HCT116 (cell line): Measurements from ENCODE around the gene TMEM130. TPM values are rescaled to one million over a fixed set of nuclear protein-coding genes. Genes with fewer than 3 reads are reported as not detected.

Experiments used
- ATAC-seq: fragments of 200-7000 bp; cut with Tn5 transposase; 2 replicates; pipeline ENCODE4 v1.9.1; 2020; ENCODE audit warnings: mild to moderate bottlenecking, moderate library complexity
- BruUV-seq: library from RNA; stranded (reverse); fragments of 400-500 nt; replicated peaks from 2 replicates; lab custom pipeline; 2021; lab: Mats Ljungman, UMichigan
- CTCF ChIA-PET: fragments of 300-600 bp; sonication (Branson Sonifier 250); formaldehyde crosslinking; loops from one replicate; lab custom pipeline; 2021; ENCODE audit warnings: antibody characterized with exemption; lab: Charles Lee
- POLR2A ChIA-PET: fragments of 300-600, 350-600 bp; sonication (Branson Sonifier 250); formaldehyde crosslinking; loops from one replicate; lab custom pipeline; 2021; ENCODE audit warnings: antibody characterized with exemption; lab: Charles Lee
- RAD21 ChIA-PET, 2 experiments: fragments of 300-600 bp; sonication (Branson Sonifier 250); formaldehyde crosslinking; loops; one replicate each; lab custom pipeline; 2023; ENCODE audit warnings: low total read pairs in 2 of 2; ENCODE audit not compliant: uncharacterized antibody in 2 of 2, unreplicated experiment in 2 of 2, low non-redundant PET in 1 of 2; lab: Charles Lee
- DNase-seq: peaks from one replicate; pipeline ENCODE4 v3.0.0-alpha.2; 2010; ENCODE audit warnings: low read depth, low spot score
- H2AFZ ChIP-seq: fragments of 200-600 bp; shearing (Covaris generic), sonication (generic); 2 replicates; pipeline ENCODE4 v1.6.1; 2017; ENCODE audit warnings: low read depth, mixed run types, mixed read lengths, antibody characterized with exemption, low read length; ENCODE audit not compliant: poor library complexity, severe bottlenecking
- H3K27ac ChIP-seq: 2 replicates; pipeline ENCODE4 v1.5.1; 2012; ENCODE audit warnings: low read depth, low read length
- H3K27me3 ChIP-seq: fragments of 200-600 bp; sonication (generic); 2 replicates; pipeline ENCODE4 v1.6.1; 2016; ENCODE audit warnings: mixed run types, low read length, mixed read lengths; ENCODE audit not compliant: insufficient read depth
- H3K36me3 ChIP-seq, 2 experiments: fragments of 200-500 bp in 1 of 2; fragments of 200-600 bp in 1 of 2; sonication (Bioruptor generic) in 1 of 2; sonication (generic) in 1 of 2; 2 replicates each; pipeline versions ENCODE4 v1.5.1 to v1.6.1; 2014 to 2016; ENCODE audit warnings: low read length in 2 of 2, inconsistent platforms in 1 of 2, mixed read lengths in 1 of 2, mixed run types in 1 of 2; ENCODE audit not compliant: insufficient read depth in 2 of 2, control insufficient read depth in 1 of 2
- H3K4me1 ChIP-seq, 2 experiments: fragments of 200-600 bp in 1 of 2; sonication (generic) in 1 of 2; 2 replicates each; pipeline versions ENCODE4 v1.5.1 to v1.6.1; 2012 to 2017; ENCODE audit warnings: low read length in 2 of 2, inconsistent platforms in 1 of 2, mild to moderate bottlenecking in 1 of 2, mixed read lengths in 1 of 2, mixed run types in 1 of 2, moderate library complexity in 1 of 2; ENCODE audit not compliant: insufficient read depth in 2 of 2, control insufficient read depth in 1 of 2
- H3K4me2 ChIP-seq: fragments of 200-600 bp; sonication (generic); 2 replicates; pipeline ENCODE4 v1.6.1; 2017; ENCODE audit warnings: mixed run types, low read length, mixed read lengths
- H3K4me3 ChIP-seq, 2 experiments: fragments of 200-600 bp in 1 of 2; sonication (generic) in 1 of 2; replicated peaks in 1 of 2; 2 replicates each; pipeline ENCODE4 v1.5.1; 2011 to 2016; ENCODE audit warnings: low read length in 2 of 2, control low read depth in 1 of 2, low read depth in 1 of 2, mild to moderate bottlenecking in 1 of 2, mixed read lengths in 1 of 2, mixed run types in 1 of 2
- H3K79me2 ChIP-seq: fragments of 200-600 bp; sonication (generic); 2 replicates; pipeline ENCODE4 v1.6.1; 2017; ENCODE audit warnings: mild to moderate bottlenecking, mixed run types, low read length, moderate library complexity, mixed read lengths; ENCODE audit not compliant: insufficient read depth
- H3K9ac ChIP-seq: fragments of 200-600 bp; sonication (generic); 2 replicates; pipeline ENCODE4 v1.6.1; 2016; ENCODE audit warnings: low read length, mixed read lengths
- H3K9me2 ChIP-seq: fragments of 200-600 bp; sonication (generic), shearing (Covaris generic); 2 replicates; pipeline ENCODE4 v1.6.1; 2017; ENCODE audit warnings: mixed run types, mild to moderate bottlenecking, moderate library complexity; ENCODE audit not compliant: insufficient read depth
- H3K9me3 ChIP-seq, 2 experiments: fragments of 200-500 bp in 1 of 2; fragments of 200-600 bp in 1 of 2; sonication (Bioruptor generic) in 1 of 2; sonication (generic) in 1 of 2; 2 replicates each; pipeline ENCODE4 v1.6.1; 2014 to 2017; ENCODE audit warnings: low read length in 2 of 2, mixed read lengths in 2 of 2, inconsistent platforms in 1 of 2, low read depth in 1 of 2, mild to moderate bottlenecking in 1 of 2, mixed run types in 1 of 2, moderate library complexity in 1 of 2; ENCODE audit not compliant: control insufficient read depth in 1 of 2, insufficient read depth in 1 of 2
- H4K20me1 ChIP-seq: fragments of 200-600 bp; sonication (generic), shearing (Covaris generic); 2 replicates; pipeline ENCODE4 v1.6.1; 2017; ENCODE audit warnings: mixed run types, mild to moderate bottlenecking, moderate library complexity; ENCODE audit not compliant: insufficient read depth
- CEBPB ChIP-seq: IDR thresholded peaks from 2 replicates; pipeline ENCODE4 v1.6.1; 2012; ENCODE audit warnings: low read depth
- POLR2A ChIP-seq: IDR thresholded peaks from 2 replicates; pipeline ENCODE4 v1.7.0; 2011; ENCODE audit warnings: borderline replicate concordance; ENCODE audit not compliant: insufficient read depth, insufficient read length; ENCODE audit errors: extremely low read depth
- YY1 ChIP-seq: IDR thresholded peaks from 2 replicates; pipeline ENCODE4 v1.6.1; 2011; ENCODE audit warnings: low read length, low read depth, moderate library complexity, mild to moderate bottlenecking; ENCODE audit not compliant: insufficient replicate concordance; ENCODE audit errors: extremely low read depth
- ZNF274 ChIP-seq: fragments of 200-500 bp; sonication (Bioruptor generic); IDR thresholded peaks from 2 replicates; pipeline ENCODE4 v1.6.1; 2014; ENCODE audit warnings: mild to moderate bottlenecking, low read depth, low read length, inconsistent platforms
- intact Hi-C: fragments of 100-400 bp; cut with micrococcal nuclease; formaldehyde crosslinking; loops from 2 replicates; pipeline ENCODE4 v1.10.0; 2022
- total RNA-seq: library from RNA; stranded (reverse); gene quantifications from one replicate; pipeline ENCODE4 v1.2.1, GENCODE V29; 2021; ENCODE audit not compliant: unreplicated experiment
- TF ChIP-seq, protein P1 (sequence below), 3 experiments: fragments of 200-600 bp in 1 of 3; sonication (generic) in 1 of 3; IDR thresholded peaks in 2 of 3; conservative IDR thresholded peaks in 1 of 3; 2 replicates each; pipeline ENCODE4 v1.5.1; 2012 to 2017; ENCODE audit warnings: low read depth in 2 of 3, low read length in 2 of 3, antibody characterized with exemption in 1 of 3, borderline replicate concordance in 1 of 3, control low read depth in 1 of 3, mild to moderate bottlenecking in 1 of 3, mixed read lengths in 1 of 3, mixed run types in 1 of 3, moderate library complexity in 1 of 3; ENCODE audit not compliant: insufficient read depth in 1 of 3
- TF ChIP-seq, protein P2 (sequence below): IDR thresholded peaks from 2 replicates; pipeline ENCODE4 v1.6.1; 2012

TMEM130 gene
- total RNA-seq, 1 experiment from 2014 or later = not detected

DNA sequence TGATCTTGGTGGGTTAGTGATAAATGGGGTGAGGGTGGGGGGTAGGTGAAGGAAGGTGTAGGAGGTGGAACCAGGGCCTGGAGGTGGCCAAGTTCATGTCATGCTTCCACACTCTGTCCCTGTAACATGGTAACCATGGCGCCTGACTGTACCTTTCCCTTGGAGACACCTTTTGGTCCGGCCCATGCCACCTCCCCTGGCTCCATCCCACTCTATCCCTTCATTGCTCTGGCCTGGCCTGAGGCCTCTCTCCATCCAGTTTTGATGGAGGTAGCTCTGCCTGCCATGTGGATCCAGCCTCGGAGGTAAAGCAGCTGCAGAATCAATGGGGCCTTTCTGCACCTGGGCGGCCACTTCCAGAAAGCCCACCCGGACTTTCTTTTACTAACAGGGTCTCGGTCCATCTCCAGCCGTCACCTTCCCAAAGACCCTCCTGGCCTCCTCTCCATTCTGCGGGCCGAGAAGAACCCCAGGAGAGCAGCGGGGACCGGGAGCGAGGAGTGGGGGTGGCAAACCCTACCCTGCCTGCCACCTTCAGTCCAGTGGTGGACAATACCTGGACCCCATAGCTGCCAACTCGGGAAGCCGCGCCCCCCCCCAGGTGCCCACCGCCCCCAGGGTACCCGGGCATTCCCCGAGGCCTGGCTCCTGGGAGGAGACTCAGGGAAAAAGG, 8.0 kb upstream of the TMEM130 start:
- no peaks in the 10 kb centered on the region for H3K9me2 ChIP-seq
- no peaks in the 10 kb centered on the region for H3K9me3 ChIP-seq
- no peak overlapping the region for H2AFZ ChIP-seq
- H3K79me2 ChIP-seq = peaks cover 34% of the 10 kb centered on the region
- intact Hi-C loops = no loop called here
- DNase-seq = no peak
- H3K4me3 ChIP-seq = peak overlapping the region; percentile 98
- ChIA-PET CTCF (interaction anchor here (0.7 to 0.9 kb wide), 2 partner anchors 37 to 455 kb away, joined by 3 read pairs; no protein-coding TSS in a partner anchor), POLR2A (no interaction called here), RAD21 (no interaction called here)
- ATAC-seq = peak; percentile 46
- TSS peak; percentile 74 for BruUV-seq
- H3K27me3 ChIP-seq = no peaks in the 10 kb centered on the region
- TF ChIP-seq, protein P1, sequence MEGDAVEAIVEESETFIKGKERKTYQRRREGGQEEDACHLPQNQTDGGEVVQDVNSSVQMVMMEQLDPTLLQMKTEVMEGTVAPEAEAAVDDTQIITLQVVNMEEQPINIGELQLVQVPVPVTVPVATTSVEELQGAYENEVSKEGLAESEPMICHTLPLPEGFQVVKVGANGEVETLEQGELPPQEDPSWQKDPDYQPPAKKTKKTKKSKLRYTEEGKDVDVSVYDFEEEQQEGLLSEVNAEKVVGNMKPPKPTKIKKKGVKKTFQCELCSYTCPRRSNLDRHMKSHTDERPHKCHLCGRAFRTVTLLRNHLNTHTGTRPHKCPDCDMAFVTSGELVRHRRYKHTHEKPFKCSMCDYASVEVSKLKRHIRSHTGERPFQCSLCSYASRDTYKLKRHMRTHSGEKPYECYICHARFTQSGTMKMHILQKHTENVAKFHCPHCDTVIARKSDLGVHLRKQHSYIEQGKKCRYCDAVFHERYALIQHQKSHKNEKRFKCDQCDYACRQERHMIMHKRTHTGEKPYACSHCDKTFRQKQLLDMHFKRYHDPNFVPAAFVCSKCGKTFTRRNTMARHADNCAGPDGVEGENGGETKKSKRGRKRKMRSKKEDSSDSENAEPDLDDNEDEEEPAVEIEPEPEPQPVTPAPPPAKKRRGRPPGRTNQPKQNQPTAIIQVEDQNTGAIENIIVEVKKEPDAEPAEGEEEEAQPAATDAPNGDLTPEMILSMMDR (IDR thresholded peaks at IDR 0.05 in 2 of 3, conservative IDR thresholded peaks at IDR 0.05 in 1 of 3; ENCODE audit: borderline replicate concordance in 1 of 3, insufficient read depth in 1 of 3, low read depth in 2 of 3, low read length in 2 of 3) = no peak
- TF ChIP-seq, protein P2, sequence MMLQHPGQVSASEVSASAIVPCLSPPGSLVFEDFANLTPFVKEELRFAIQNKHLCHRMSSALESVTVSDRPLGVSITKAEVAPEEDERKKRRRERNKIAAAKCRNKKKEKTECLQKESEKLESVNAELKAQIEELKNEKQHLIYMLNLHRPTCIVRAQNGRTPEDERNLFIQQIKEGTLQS = no peak
- no peak for TF ChIP-seq YY1
- TF ChIP-seq CEBPB = no peak
- TF ChIP-seq POLR2A = no peak
- TF ChIP-seq ZNF274 = no peak
- peaks cover 14 to 21% of the 10 kb centered on the region in 2 experiments; a peak in 3 of 4 replicates for H3K36me3 ChIP-seq
- no peaks in the 10 kb centered on the region for H4K20me1 ChIP-seq
- H3K4me2 ChIP-seq = peak overlapping the region; percentile 78
- H3K27ac ChIP-seq = no peak overlapping the region
- peaks cover 7 to 34% of the 10 kb centered on the region in 2 experiments for H3K4me1 ChIP-seq
- peak overlapping the region; percentile 94 for H3K9ac ChIP-seq
